IPS DF 6.9 (cell line): ENCODE measurements around the gene MPP3.
"Not testable (repeated sequence)": the region's sequence is repeated elsewhere in the genome, so short reads cannot be mapped to it uniquely, and the experiment has no call there.

ENCODE experiments used
- DNase-seq: peaks from one replicate; pipeline ENCODE4 v3.0.0-alpha.2; 2013; ENCODE audit warnings: low read depth, low spot score
- H3K27ac ChIP-seq: one replicate; pipeline ENCODE4 v1.5.1; 2013; ENCODE audit warnings: low read length, control low read depth
- H3K27me3 ChIP-seq: 2 replicates; pipeline ENCODE4 v1.6.1; 2013; ENCODE audit warnings: mild to moderate bottlenecking, low read length; ENCODE audit not compliant: control insufficient read depth, insufficient read depth
- H3K36me3 ChIP-seq: 2 replicates; pipeline ENCODE4 v1.6.1; 2013; ENCODE audit warnings: low read length; ENCODE audit not compliant: control insufficient read depth, insufficient read depth
- H3K4me1 ChIP-seq: 2 replicates; pipeline ENCODE4 v1.6.1; 2013; ENCODE audit warnings: low read length; ENCODE audit not compliant: control insufficient read depth, insufficient read depth
- H3K4me3 ChIP-seq: 2 replicates; pipeline ENCODE4 v1.5.1; 2013; ENCODE audit warnings: mild to moderate bottlenecking, low read length
- H3K9me3 ChIP-seq: 2 replicates; pipeline ENCODE4 v1.6.1; 2013; ENCODE audit warnings: low read length, inconsistent platforms; ENCODE audit not compliant: control insufficient read depth, insufficient read depth
- WGBS: extraction: QIAGEN DNeasy Blood & Tissue Kit; methylation state at CpG from one replicate; pipeline ENCODE4 v1.1.7; 2013; ENCODE audit warnings: mixed read lengths, missing lambda C conversion rate; ENCODE audit not compliant: insufficient read length, insufficient coverage; 5-methylcytosine and 5-hydroxymethylcytosine counted together

Gene MPP3

DNA sequence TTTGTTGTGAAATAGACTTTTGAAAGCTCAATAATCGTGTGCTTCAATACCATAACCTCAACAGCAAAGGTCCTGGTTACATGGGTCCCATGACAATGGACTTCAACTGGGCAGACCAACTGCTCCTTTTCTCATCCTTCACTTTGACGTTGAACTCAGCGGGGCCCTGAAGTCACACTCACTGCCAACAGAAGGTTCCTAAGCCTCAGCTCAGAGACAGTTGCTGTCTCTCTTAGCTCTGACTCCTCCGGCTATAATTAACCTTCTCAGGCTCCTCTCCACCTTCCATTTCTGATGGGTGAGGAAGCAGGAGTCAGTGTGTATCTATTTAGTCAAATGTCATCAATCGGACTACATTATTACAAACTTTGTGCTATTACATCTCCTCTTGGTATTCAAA lies 23.8 kb downstream of the MPP3 start:
- no CpG with 5 or more reads among the region's 5 CpGs for WGBS
- Histone ChIP-seq H3K36me3 (no peaks in the 10 kb centered on the region; the same call in 1 of the 2 replicates), H3K27ac (no peak overlapping the region)

GRCh38 chr17:43808076-43808475 lies 24.9 kb downstream of the MPP3 start:
- no CpG with 5 or more reads among the region's 4 CpGs for WGBS
- no peak for DNase-seq
- no peak overlapping the region for H3K27ac ChIP-seq
- H3K4me3 ChIP-seq, result no peak overlapping the region
- H3K9me3 ChIP-seq, result no peaks in the 10 kb centered on the region
- peaks cover 8% of the 10 kb centered on the region for H3K4me1 ChIP-seq
- no peaks in the 10 kb centered on the region; the same call in 1 of the 2 replicates for H3K36me3 ChIP-seq
- H3K27me3 ChIP-seq, result no peaks in the 10 kb centered on the region

More for the DNA sequence above, 23.8 kb downstream of the MPP3 start:
- DNase-seq, result no peak
- Histone ChIP-seq H3K27me3 (no peaks in the 10 kb centered on the region), H3K4me3 (no peak overlapping the region), H3K4me1 (peaks cover 2% of the 10 kb centered on the region), H3K9me3 (no peaks in the 10 kb centered on the region)

- Histone ChIP-seq H3K4me3 (no peak overlapping the region), H3K36me3 (no peaks in the 10 kb centered on the region), H3K9me3 (no peaks in the 10 kb centered on the region), H3K27me3 (no peaks in the 10 kb centered on the region), H3K4me1 (peaks cover 8% of the 10 kb centered on the region), H3K27ac (no peak overlapping the region)
- DNase-seq, result no peak
Measured at GRCh38 chr17:43805117-43805516, 27.8 kb downstream of the MPP3 start.

DNA sequence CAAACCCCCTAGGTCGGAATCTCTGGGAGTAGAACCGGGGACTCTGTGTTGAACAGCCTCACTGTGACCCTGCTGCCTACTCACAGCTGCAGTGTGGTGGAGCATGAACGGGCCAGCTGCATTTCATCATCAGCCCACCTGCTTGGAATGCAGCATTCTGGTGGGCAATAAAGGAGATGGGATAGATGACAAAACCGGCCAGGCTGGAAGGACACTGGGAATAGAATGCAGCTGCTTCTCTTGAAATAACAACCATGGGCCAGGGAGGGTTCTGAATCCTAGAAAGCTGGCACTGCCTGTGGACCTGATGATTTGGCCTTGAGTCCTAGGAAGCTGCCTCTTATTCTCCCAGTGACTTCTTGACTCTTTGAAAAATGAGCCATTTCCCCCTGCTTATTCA lies 29.2 kb downstream of the MPP3 start:
- no peak overlapping the region for H3K4me3 ChIP-seq
- no peaks in the 10 kb centered on the region for H3K36me3 ChIP-seq
- H3K27me3 ChIP-seq, result no peaks in the 10 kb centered on the region
- H3K9me3 ChIP-seq, result no peaks in the 10 kb centered on the region
- no CpG with 5 or more reads among the region's 4 CpGs for WGBS
- no peak overlapping the region for H3K27ac ChIP-seq
- no peak for DNase-seq
- peaks cover 8% of the 10 kb centered on the region for H3K4me1 ChIP-seq

GRCh38 chr17:43801844-43802243 lies 31.1 kb downstream of the MPP3 start:
- DNase-seq, result no peak
- Histone ChIP-seq H3K9me3 (no peaks in the 10 kb centered on the region), H3K27me3 (no peaks in the 10 kb centered on the region), H3K4me3 (no peak overlapping the region), H3K36me3 (no peaks in the 10 kb centered on the region), H3K4me1 (peaks cover 8% of the 10 kb centered on the region), H3K27ac (no peak overlapping the region)
- no CpG with 5 or more reads among the region's 3 CpGs for WGBS

- no peaks in the 10 kb centered on the region for H3K27me3 ChIP-seq
- DNase-seq, result no peak
- no peak overlapping the region for H3K27ac ChIP-seq
- no peaks in the 10 kb centered on the region for H3K36me3 ChIP-seq
- H3K4me3 ChIP-seq, result no peak overlapping the region
- no CpG with 5 or more reads among the region's 3 CpGs for WGBS
- no peaks in the 10 kb centered on the region for H3K9me3 ChIP-seq
- H3K4me1 ChIP-seq, result peaks cover 8% of the 10 kb centered on the region
Measured at GRCh38 chr17:43800736-43801135, 32.2 kb downstream of the MPP3 start.

- Histone ChIP-seq H3K4me1 (peaks cover 6% of the 10 kb centered on the region), H3K4me3 (no peak overlapping the region), H3K27ac (no peak overlapping the region), H3K36me3 (no peaks in the 10 kb centered on the region), H3K9me3 (no peaks in the 10 kb centered on the region), H3K27me3 (no peaks in the 10 kb centered on the region)
- DNase-seq, result no peak
- no CpG with 5 or more reads among the region's 2 CpGs for WGBS
Measured at GRCh38 chr17:43799047-43799446, 33.9 kb downstream of the MPP3 start.

DNA sequence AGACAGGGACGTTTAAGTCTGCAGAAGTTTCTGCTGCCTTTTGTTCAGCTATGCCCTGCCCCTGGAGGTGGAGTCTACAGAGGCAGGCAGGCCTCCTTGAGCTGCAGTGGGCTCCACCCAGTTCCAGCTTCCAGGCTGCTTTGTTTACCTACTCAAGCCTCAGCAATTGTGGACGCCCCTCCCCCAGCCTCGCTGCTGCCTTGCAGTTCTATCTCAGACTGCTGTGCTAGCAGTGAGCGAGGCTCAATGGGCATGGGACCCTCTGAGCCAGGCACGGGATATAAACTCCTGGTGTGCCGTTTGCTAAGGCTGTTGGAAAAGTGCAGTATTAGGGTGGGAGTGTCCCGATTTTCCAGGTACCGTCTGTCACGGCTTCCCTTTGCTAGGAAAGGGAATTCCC lies 34.9 kb downstream of the MPP3 start:
- H3K4me3 ChIP-seq, H3K4me1 ChIP-seq, H3K36me3 ChIP-seq, DNase-seq, H3K27me3 ChIP-seq, H3K9me3 ChIP-seq, H3K27ac ChIP-seq: not testable (repeated sequence)
- no CpG with 5 or more reads among the region's 9 CpGs for WGBS

DNA sequence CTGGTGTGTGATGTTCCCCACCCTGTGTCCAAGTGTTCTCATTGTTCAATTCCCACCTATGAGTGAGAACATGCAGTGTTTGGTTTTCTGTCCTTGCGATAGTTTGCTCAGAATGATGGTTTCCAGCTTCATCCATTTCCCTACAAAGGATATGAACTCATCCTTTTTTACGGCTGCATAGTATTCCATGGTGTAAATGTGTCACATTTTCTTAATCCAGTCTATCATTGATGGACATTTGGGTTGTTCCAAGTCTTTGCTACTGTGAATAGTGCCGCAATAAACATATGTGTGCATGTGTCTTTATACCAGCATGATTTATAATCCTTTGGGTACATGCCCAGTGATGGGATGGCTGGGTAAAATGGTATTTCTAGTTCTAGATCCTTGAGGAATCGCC lies 40.3 kb downstream of the MPP3 start:
- H3K27ac ChIP-seq, H3K4me1 ChIP-seq, DNase-seq, H3K9me3 ChIP-seq, H3K27me3 ChIP-seq, H3K4me3 ChIP-seq, H3K36me3 ChIP-seq: not testable (repeated sequence)
- WGBS, result no CpG with 5 or more reads among the region's 4 CpGs

DNA sequence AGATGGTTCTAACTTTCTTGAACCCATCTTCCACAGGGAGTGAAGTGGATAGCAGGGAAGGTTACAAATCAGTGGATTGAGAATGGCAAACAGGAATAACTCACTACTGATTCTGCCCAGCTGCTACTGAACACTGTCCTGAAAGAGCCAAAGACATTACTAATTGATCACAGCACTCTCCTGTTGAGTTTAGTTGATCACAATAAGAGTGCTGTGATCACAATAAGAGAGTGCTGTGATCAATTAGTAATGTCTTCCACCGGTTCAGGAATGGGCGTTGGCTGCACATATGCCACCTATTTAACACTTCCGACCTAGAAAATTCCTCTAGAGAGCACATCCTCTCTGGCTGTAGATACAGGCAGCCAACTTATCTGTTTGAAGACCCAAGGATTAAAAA lies 41.4 kb downstream of the MPP3 start:
- no peak overlapping the region for H3K4me3 ChIP-seq
- no peaks in the 10 kb centered on the region for H3K36me3 ChIP-seq
- H3K9me3 ChIP-seq, result no peaks in the 10 kb centered on the region
- no peak for DNase-seq
- H3K27me3 ChIP-seq, result no peaks in the 10 kb centered on the region
- H3K27ac ChIP-seq, result no peak overlapping the region
- WGBS, result no CpG with 5 or more reads among the region's 3 CpGs
- no peaks in the 10 kb centered on the region; the same call in 1 of the 2 replicates for H3K4me1 ChIP-seq

DNA sequence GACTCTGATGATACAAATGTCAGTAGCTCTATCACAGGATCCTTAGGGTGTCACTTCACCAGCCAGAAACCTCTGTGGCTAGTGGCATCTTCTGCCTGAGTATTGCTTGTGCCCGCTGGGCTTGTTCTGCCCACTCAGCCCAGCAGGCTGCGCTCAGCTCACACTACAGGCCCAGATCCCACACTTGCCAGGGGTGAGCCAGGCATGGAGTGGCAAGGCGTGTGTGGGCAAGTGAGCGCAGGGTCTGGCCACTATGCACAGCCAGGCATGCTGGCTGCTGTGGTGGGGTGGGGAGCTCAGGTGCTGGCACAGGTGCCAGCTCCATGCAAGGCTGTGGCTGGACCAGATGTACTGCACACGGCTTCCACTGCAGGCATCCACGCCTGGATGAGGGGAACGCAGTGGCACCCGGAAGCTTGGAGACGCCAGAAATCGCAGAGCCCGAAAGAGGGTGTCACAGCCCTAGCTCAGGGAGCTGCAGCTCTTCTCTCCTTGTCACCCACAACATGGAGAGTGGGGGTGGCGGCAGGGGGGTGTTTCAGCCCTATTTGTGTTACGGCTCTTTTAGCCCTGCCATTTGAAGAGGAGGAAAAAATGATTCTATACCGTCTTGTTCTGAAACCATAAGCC lies 42.5 kb downstream of the MPP3 start:
- H3K36me3 ChIP-seq, result no peaks in the 10 kb centered on the region
- H3K4me3 ChIP-seq, result no peak overlapping the region
- no peak for DNase-seq
- WGBS, result no CpG with 5 or more reads among the region's 14 CpGs
- H3K27me3 ChIP-seq, result no peaks in the 10 kb centered on the region
- H3K9me3 ChIP-seq, result no peaks in the 10 kb centered on the region
- H3K4me1 ChIP-seq, result no peaks in the 10 kb centered on the region; the same call in 1 of the 2 replicates
- no peak overlapping the region for H3K27ac ChIP-seq
